ENCODE results near the gene IL10RB. TPM values are rescaled to one million over a fixed set of nuclear protein-coding genes. Genes with fewer than 3 reads are reported as not detected.

IL10RB gene
- total RNA-seq, 4 donors from 2014 or later: 20.5 to 53.1 (median 21.4) TPM

DNA sequence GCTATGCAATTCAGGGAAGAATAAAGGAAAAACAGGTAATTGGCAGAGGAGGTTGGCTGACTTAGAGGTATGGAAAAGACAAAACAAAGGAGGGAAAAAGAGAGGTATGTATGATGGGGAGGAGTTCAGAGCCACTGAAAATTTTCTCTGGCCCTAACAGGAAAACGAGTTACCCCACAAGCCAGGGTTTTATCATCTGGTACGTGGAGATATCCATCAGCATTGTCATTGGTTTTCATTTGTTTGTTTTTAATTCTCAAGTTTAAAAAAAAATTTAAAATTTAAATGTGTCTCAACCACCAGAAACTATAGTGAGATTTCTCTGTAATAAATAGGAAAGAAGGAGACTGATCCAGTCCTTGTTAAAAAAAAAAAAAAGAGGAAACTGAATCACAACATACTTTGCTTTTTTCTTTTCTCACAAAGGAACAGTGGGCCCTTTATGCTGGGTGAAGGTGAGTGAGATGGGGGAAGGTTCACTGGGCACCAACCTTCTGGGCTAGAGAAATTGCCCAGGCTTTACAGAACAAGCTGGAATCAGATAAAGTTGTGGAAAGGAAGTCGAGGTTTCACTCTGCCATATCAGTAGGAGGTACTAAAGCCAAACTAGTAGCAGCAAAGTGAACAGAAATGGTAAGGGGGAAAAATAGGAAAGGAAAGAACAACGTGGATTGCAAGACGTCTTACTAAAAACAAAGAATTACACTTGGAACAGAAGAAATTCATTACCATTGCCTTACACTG is 33.7 kb upstream of the IL10RB start:
- H3K4me1 ChIP-seq: peaks cover 7 to 9% of the 10 kb centered on the region in 2 donors
- no peak for DNase-seq

DNA sequence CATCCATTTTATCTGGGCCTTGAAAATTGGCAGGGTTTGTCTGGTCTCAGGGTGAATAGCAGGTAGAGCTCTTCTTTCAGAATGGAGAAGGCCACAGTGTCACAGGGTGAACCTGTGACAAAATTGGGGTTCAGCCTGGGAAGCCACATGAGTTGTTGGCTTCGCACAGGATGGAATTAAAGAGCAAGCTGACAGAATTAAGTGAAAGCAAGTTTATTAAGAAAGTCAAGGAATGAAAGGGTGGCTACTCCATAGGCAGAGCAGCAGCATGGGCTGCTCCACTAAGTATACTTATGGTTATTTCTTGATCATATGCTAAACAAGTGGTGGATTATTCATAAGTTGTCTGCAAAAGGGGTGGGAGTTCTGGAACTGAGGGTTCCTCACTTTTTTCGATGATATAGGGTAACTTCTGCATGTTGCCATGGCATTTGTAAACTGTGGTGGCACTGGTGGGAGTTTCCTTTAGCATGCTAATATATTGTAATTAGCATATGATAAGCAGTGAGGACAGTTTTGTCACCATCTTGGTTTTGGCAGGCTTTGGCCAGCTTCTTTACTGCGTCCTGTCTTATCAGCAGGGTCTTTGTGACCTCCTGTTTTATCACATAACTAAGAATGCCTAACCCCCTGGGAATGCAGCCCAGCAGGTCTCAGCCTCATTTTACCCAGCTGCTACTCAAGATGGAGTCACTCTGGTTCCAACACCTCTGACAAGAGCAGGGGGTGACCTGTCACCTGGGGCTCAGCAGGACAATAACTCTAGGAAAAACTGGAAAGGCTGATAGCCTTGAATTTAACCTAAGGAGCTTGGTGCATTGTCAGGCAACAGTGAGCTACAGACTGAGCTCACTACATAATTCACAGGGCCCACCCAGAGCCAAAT is 31.3 kb upstream of the IL10RB start:
- Histone ChIP-seq H3K4me1 (peaks cover 3 to 4% of the 10 kb centered on the region in 2 donors), H3K9me3 (no peaks in the 10 kb centered on the region), H3K4me3 (replicated peaks in 1 of 3) (no peak overlapping the region), H3K27ac (no peak overlapping the region), H3K27me3 (no peaks in the 10 kb centered on the region), H3K36me3 (no peaks in the 10 kb centered on the region)
- TF ChIP-seq, protein P1, sequence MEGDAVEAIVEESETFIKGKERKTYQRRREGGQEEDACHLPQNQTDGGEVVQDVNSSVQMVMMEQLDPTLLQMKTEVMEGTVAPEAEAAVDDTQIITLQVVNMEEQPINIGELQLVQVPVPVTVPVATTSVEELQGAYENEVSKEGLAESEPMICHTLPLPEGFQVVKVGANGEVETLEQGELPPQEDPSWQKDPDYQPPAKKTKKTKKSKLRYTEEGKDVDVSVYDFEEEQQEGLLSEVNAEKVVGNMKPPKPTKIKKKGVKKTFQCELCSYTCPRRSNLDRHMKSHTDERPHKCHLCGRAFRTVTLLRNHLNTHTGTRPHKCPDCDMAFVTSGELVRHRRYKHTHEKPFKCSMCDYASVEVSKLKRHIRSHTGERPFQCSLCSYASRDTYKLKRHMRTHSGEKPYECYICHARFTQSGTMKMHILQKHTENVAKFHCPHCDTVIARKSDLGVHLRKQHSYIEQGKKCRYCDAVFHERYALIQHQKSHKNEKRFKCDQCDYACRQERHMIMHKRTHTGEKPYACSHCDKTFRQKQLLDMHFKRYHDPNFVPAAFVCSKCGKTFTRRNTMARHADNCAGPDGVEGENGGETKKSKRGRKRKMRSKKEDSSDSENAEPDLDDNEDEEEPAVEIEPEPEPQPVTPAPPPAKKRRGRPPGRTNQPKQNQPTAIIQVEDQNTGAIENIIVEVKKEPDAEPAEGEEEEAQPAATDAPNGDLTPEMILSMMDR (IDR thresholded peaks at IDR 0.05): no peak
- no peak for TF ChIP-seq POLR2A (IDR thresholded peaks at IDR 0.05)
- intact Hi-C loops (cut with DNase I): no loop called here
- no peak for DNase-seq
- WGBS, 2 donors: 85 to 93% methylated on average over 3 of the region's 3 CpGs

More for the DNA sequence above, 33.7 kb upstream of the IL10RB start:
- intact Hi-C loops (cut with DNase I): no loop called here
- WGBS, 2 donors: 64 to 69% methylated on average over 5 of the region's 5 CpGs
- Histone ChIP-seq H3K4me3 (replicated peaks in 1 of 3) (no peak overlapping the region), H3K27ac (no peak overlapping the region), H3K9me3 (no peaks in the 10 kb centered on the region), H3K27me3 (no peaks in the 10 kb centered on the region), H3K36me3 (no peaks in the 10 kb centered on the region)
- TF ChIP-seq POLR2A (IDR thresholded peaks at IDR 0.05): no peak
- TF ChIP-seq, protein P1 (IDR thresholded peaks at IDR 0.05): no peak

DNA sequence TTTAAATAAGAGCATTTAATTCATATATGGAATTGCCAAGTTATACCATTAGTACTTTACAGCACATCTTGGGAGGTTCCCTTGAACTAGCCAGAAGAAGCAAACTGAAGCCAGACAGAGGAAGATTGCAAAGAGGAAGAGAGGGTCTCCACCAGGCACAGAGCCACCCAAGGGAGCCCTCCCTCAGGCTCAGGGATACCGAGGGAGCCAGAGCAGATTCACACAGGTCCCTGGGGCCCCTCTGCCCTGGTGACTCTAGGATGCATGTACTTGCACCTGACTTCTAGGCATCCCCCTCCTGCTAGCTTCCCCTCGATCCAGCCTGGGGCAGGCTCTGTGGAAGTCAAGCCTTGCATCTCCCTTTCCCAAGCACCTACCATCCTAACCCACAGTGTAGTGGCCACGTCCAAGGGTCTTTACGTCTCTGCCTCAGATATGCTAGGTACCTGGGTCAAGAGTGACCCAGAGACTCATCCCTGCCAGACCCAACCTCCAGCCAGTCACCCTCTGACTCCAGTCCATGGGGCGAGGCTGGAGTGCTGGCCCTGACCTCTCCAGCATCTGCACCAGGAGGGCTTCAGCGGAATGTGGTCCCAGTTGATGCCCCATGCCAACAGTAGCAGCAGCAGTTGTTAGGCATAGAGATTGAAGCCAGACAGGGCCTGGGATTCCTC is 30.0 kb upstream of the IL10RB start:
- Histone ChIP-seq H3K4me3 (replicated peaks in 1 of 3) (no peak overlapping the region), H3K4me1 (peaks cover 3 to 4% of the 10 kb centered on the region in 2 donors), H3K9me3 (no peaks in the 10 kb centered on the region), H3K36me3 (no peaks in the 10 kb centered on the region), H3K27ac (no peak overlapping the region), H3K27me3 (no peaks in the 10 kb centered on the region)
- 93 to 98% methylated on average over 6 of the region's 6 CpGs for whole genome bisulfite sequencing, 2 donors
- TF ChIP-seq POLR2A (IDR thresholded peaks at IDR 0.05): no peak
- TF ChIP-seq, protein P1 (IDR thresholded peaks at IDR 0.05): no peak
- intact Hi-C loops (cut with DNase I): no loop called here
- DNase-seq: no peak

DNA sequence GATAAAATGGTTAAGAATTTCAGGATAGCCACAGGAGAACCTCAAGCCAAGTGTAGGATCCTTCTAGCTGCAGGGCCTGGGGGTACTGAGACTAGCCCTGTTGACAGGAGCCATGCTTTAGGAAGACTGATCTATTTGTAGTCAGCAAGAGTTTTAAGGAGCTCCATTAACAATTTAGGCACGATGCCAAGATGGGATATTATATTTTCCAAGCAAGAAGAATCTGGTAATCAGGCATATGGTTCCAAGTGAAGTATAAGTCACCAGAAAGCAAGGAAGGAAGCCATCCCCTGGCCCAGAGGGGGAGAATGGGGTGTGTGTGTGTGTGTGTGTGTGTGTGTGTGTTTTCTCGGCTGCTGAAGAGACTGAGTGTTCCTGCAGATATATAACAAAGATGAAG is 29.4 kb upstream of the IL10RB start:
- Histone ChIP-seq H3K36me3 (no peaks in the 10 kb centered on the region), H3K4me3 (replicated peaks in 1 of 3) (no peak overlapping the region), H3K27me3 (no peaks in the 10 kb centered on the region), H3K4me1 (peaks cover under 1 to 3% of the 10 kb centered on the region in 2 donors), H3K9me3 (no peaks in the 10 kb centered on the region), H3K27ac (no peak overlapping the region)
- intact Hi-C loops (cut with DNase I): no loop called here
- 70 to 82% methylated on average over 2 of the region's 2 CpGs for WGBS, 2 donors
- DNase-seq: no peak
- TF ChIP-seq POLR2A (IDR thresholded peaks at IDR 0.05): no peak
- TF ChIP-seq, protein P1 (IDR thresholded peaks at IDR 0.05): no peak
